Measurements from ENCODE around the gene TFPI.
A peak's percentile ranks its signal among the peaks of the same experiment; 100 is the strongest.

Gene TFPI

DNA sequence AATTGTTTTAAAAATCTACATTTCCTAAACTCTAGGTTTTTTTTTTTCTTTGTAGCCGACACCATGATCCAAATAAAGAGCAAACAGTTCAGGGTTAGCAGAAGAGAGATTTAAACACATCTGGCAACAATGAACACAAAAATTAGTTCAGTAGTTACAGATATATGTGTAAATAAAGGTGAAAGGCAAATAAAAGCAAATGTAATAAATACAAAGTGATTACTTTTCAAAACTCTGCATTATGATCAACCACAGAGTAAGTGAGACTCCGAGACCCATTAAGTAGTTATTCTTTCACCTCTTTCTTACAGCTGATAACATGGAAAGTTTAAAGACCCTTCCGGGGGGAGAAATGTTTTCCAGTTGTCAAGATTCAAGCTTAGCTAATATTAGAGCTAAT is 106.9 kb downstream of the TFPI start:
- Histone ChIP-seq H2AFZ (ENCODE audit: low read depth) (0 out of 2 replicates have a peak overlapping the region, but pooled peaks have one; percentile 65), H3K9ac (no peak overlapping the region), H3K36me3 (ENCODE audit: insufficient read depth) (no peaks in the 10 kb centered on the region), H3K4me3 (IDR thresholded peaks at IDR 0.05; ENCODE audit: insufficient read depth, low read depth, low read length) (no peak overlapping the region), H3K79me2 (ENCODE audit: insufficient read depth, low read depth) (no peaks in the 10 kb centered on the region), H4K20me1 (ENCODE audit: insufficient read depth) (no peaks in the 10 kb centered on the region), H3K27ac (no peak overlapping the region), H3K4me2 (peak overlapping the region; percentile 36; the same call in 1 of the 2 replicates), H3K4me1 (ENCODE audit: low read depth, poor library complexity, severe bottlenecking) (peaks cover 13% of the 10 kb centered on the region), H3K27me3 (ENCODE audit: insufficient read depth, low read depth) (no peaks in the 10 kb centered on the region)
- no peak for TF ChIP-seq CTCF (conservative IDR thresholded peaks at IDR 0.05; ENCODE audit: low read depth, low read length)

- H3K9ac ChIP-seq = no peak overlapping the region
- H3K4me3 ChIP-seq (IDR thresholded peaks at IDR 0.05; ENCODE audit: insufficient read depth, low read depth, low read length) = no peak overlapping the region
- no peaks in the 10 kb centered on the region for H3K27me3 ChIP-seq (ENCODE audit: insufficient read depth, low read depth)
- no peaks in the 10 kb centered on the region for H4K20me1 ChIP-seq (ENCODE audit: insufficient read depth)
- peaks cover 13% of the 10 kb centered on the region for H3K4me1 ChIP-seq (ENCODE audit: low read depth, poor library complexity, severe bottlenecking)
- no peak overlapping the region for H2AFZ ChIP-seq (ENCODE audit: low read depth)
- TF ChIP-seq CTCF (conservative IDR thresholded peaks at IDR 0.05; ENCODE audit: low read depth, low read length) = no peak
- no peak overlapping the region for H3K27ac ChIP-seq
- H3K4me2 ChIP-seq = no peak overlapping the region
- no peaks in the 10 kb centered on the region for H3K79me2 ChIP-seq (ENCODE audit: insufficient read depth, low read depth)
- H3K36me3 ChIP-seq (ENCODE audit: insufficient read depth) = no peaks in the 10 kb centered on the region
Measured at GRCh38 chr2:187446711-187447110, 107.5 kb downstream of the TFPI start.

GRCh38 chr2:187445051-187445450 is 109.2 kb downstream of the TFPI start:
- Histone ChIP-seq H3K4me2 (no peak overlapping the region), H3K9ac (no peak overlapping the region), H4K20me1 (ENCODE audit: insufficient read depth) (no peaks in the 10 kb centered on the region), H2AFZ (ENCODE audit: low read depth) (no peak overlapping the region), H3K36me3 (ENCODE audit: insufficient read depth) (no peaks in the 10 kb centered on the region), H3K27ac (no peak overlapping the region), H3K27me3 (ENCODE audit: insufficient read depth, low read depth) (no peaks in the 10 kb centered on the region), H3K4me1 (ENCODE audit: low read depth, poor library complexity, severe bottlenecking) (peaks cover 13% of the 10 kb centered on the region), H3K4me3 (IDR thresholded peaks at IDR 0.05; ENCODE audit: insufficient read depth, low read depth, low read length) (no peak overlapping the region), H3K79me2 (ENCODE audit: insufficient read depth, low read depth) (no peaks in the 10 kb centered on the region)
- no peak for TF ChIP-seq CTCF (conservative IDR thresholded peaks at IDR 0.05; ENCODE audit: low read depth, low read length)

- Histone ChIP-seq H3K4me3 (IDR thresholded peaks at IDR 0.05; ENCODE audit: insufficient read depth, low read depth, low read length) (no peak overlapping the region), H2AFZ (ENCODE audit: low read depth) (no peak overlapping the region), H3K9ac (no peak overlapping the region), H3K27ac (no peak overlapping the region), H3K36me3 (ENCODE audit: insufficient read depth) (no peaks in the 10 kb centered on the region), H3K79me2 (ENCODE audit: insufficient read depth, low read depth) (no peaks in the 10 kb centered on the region), H3K27me3 (ENCODE audit: insufficient read depth, low read depth) (no peaks in the 10 kb centered on the region), H3K4me1 (ENCODE audit: low read depth, poor library complexity, severe bottlenecking) (peaks cover 3% of the 10 kb centered on the region), H4K20me1 (ENCODE audit: insufficient read depth) (no peaks in the 10 kb centered on the region), H3K4me2 (no peak overlapping the region)
- 0 out of 2 replicates have a peak, but pooled peaks have one; percentile 1 for TF ChIP-seq CTCF (conservative IDR thresholded peaks at IDR 0.05; ENCODE audit: low read depth, low read length)
Measured at GRCh38 chr2:187442778-187443177, 111.5 kb downstream of the TFPI start.
